T-helper 2 cell (primary cell): ENCODE measurements around the gene ABCG2.
"Not testable (repeated sequence)": the region's sequence is repeated elsewhere in the genome, so short reads cannot be mapped to it uniquely, and the experiment has no call there.

ENCODE experiments used
- DNase-seq, 5 experiments: peaks; one replicate each; pipeline versions ENCODE4 v3.0.0 to v3.0.0-alpha.2; 2012 to 2022

The ABCG2 gene

DNA sequence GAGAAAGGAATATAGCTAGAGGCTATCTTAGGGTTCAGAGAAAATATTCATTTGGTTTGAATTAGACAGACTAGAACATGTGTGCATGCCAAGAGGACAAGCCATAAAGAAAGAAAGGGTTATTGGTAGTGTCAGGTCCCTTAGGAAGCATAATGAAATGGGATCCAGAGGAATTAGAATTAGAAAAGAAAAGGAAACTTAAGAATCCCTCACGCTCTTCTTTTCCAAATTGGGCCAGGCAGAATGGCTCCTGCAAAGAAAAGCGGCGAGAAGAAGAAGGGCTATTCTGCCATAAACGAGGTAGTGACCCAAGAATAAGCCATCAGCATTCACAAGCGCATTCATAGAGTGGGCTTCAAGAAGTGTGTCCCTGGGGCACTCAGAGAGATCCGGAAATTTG is 4.9 kb upstream of the ABCG2 start:
- DNase-seq = no peak

DNA sequence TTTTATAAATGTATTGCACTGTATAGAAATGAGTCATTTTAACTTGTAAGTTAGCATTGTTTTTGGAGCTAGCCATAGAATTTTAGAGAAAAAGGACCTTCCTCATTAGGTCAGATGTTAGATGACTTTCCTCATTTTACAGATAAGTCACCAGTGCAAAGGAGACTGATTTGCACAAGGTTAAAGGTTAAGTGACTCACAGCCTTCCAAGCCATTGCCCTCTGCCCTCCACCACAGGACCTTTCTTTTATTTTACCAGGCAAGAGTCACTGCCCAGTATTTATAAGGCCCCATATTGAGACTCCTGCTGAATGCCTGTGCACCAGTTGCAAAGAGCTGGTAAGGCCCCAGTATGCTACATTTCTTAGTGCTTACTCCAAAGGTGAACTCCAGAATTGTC is 4.2 kb upstream of the ABCG2 start:
- no peak for DNase-seq

DNA sequence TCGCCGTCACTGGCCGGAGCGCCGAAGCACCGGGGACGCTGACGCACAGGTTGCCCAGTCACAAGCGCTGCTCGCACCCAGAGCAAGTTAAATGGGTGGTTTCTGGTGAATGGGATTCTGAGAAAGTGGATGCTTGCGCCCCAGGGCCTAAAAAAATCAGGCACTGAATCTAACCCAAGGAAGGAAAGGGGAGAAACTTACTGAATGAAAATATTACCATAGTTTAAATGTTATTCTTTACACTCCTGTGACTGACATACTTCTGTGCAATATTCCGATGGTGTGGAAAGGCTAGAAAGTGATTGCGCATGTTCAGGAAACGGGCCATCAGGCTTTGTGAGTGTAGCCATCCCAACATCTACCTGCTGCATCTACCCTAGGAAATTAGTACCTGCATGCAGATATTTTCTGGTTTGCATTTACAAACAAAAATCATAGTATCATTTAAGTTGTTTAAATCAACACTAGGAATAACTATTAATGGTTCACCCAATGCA is 838 bp upstream of the ABCG2 start:
- DNase-seq = no peak

DNA sequence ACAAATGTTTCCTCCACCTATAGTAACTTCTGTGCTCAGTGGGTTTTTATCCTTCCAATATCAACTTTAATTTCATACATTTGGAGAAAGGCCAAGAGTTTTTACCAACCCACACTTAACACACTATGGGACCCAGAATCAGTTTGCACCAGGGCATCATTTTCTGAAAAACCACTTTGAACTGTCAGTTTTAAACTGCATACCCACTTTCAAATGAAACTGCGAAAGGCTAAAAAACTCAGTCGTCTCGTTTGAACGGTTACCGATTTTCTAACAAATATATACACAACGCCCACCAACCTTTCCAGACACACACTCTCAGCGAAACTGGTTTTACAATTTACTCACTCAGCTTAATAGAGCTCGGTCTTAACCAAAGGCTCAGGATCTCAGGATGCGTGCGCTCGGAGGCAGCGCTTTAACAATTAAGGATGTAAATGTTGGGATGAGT is 376 bp downstream of the ABCG2 start:
- no peak for DNase-seq

DNA sequence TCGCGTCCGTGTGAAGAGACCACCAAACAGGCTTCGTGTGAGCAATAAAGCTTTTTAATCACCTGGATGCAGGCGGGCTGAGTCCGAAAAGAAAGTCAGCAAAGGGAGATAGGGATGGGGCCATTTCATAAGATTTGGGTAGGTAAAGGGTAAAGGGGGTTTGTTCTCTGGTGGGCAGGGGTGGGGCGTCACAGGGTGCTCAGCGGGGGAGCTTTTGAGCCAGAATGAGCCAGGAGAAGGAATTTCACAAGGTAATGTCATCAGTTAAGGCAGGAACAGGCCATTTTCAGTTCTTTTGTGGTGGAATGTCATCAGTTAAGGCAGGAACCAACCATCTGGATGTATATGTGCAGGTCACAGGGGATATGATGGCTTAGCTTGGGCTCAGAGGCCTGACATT is 6.1 kb downstream of the ABCG2 start:
- not testable (repeated sequence) for DNase-seq

DNA sequence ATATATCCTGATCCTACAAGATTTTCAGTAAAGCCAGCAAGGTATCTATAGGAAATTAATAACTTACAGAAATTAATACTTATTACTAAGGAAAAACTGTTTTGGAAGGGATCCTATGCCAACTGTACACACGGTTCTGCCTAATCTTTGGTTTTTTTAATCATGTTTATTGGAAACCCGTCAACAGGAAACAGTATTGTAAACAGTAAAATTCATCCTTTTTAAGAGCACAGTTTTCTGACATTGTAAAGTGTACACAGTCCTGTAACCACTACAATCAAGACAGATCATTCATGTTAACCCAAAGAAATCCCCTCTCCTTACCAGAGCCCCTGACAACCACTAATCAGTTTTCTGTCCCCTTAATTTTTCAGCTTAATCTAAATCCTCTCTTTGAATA is 9.9 kb downstream of the ABCG2 start:
- no peak for DNase-seq

DNA sequence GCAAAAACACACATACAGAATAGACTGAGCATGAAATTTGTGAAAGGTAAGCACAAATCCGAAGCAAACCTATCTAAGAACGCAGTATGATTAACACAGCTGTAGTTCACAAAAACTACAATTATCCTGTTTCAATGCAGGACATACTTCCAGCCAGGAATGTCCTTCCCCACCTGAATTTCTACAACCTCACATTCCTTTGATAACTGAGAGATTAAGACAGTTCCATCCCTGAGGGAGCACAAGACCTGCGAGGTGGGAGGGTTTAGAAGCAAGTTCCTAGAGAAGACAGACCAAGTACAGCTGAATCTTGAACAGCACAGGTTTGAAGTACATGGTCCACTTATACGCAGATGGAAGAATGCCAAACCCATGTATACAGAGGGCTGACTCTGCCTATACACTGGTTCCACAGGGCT is 10.6 kb downstream of the ABCG2 start:
- no peak for DNase-seq

DNA sequence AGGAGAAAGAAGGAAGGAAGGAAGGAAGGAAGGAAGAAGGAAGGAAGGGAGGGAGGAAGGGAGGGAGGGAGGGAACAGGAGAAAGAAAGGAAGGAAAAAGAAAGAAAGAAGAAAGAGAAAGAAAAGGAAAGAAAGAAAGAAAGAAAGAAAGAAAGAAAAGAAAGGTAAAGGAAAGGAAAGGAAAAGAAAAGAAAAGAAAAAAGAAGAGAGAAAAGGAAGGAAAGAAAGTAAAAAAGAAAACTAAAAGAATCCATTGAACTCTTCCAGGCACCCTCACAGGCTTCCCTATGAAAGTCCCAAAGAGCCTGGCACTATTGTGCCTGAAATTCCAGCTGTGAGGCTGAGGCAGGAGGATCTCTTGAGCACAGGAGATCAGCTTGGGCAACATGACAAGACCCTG is 11.5 kb downstream of the ABCG2 start:
- DNase-seq = no peak

DNA sequence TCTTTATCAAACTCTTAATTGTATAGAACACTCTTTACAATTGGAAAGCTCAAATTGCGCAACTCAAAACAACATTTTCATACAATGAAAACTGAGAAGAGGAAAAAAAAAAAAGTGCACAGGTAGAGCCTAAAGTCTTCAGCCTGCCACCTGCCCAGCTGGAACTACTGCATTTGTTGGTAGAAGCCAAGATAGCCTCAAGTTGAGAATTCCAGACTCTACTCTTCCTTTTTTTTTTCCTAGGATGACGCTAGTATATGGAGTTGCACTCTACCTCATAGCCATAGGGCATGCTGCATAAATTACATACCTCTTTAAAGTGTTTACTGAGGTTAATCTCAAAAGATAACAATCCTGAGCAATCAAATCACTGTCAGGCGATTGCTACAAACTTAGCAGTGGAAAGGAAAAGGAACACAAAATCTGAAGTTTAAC is 13.6 kb downstream of the ABCG2 start:
- DNase-seq = no peak

DNA sequence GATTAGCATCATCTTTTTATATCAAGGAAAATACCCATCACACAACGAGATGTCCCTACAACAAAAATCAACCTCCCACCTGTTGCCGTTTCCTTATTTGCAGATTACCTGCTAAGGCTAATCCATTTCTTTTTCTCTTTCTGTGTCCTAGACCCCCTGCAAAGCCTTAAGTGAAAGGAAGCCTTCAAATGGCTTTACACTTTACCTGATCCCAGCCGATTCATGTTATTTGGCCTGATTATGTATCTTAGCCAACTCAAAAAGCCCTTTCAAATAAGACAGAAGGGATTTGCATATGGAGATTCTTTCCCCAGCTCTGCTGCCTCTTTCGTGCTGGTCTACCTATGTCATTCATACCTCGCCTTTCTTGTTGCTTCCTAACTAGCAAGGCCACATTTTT is 14.4 kb downstream of the ABCG2 start:
- DNase-seq = no peak

DNA sequence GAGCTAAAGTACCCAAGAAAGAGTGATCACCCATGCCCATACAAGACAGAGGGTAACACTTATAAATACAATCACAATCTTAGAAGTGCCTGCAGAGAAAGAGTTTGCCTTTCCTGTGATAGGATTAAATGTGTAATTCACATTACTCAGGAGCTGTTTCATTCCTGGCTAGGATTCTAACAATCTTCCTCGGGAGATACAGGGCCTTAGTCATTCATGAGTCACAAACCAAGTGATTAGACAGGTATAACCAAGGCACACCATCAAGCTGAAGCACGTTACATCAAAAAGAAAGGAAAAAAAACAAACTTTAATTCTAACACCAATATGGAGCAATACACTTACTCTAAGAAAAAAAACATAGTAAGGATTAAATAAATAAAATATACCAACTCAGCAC is 14.9 kb downstream of the ABCG2 start:
- DNase-seq = no peak

DNA sequence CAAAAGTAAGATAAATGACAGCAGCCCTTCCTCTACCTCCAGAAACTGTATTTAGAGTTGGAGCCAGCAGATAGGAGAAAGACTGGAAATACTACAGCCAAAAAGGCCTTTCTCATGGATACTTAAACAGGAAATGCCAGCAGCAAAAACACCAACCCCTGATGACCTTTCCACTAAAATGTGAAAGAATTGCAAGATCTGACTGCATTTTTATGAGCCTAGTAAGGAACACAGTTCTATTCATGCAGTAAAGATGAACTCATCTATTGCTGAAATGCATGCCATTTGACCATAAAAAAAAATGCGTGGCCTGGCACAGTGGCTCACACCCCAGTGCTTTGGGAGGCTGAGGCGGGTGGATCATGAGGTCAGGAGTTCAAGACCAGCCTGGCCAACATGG is 19.9 kb downstream of the ABCG2 start:
- DNase-seq = no peak

DNA sequence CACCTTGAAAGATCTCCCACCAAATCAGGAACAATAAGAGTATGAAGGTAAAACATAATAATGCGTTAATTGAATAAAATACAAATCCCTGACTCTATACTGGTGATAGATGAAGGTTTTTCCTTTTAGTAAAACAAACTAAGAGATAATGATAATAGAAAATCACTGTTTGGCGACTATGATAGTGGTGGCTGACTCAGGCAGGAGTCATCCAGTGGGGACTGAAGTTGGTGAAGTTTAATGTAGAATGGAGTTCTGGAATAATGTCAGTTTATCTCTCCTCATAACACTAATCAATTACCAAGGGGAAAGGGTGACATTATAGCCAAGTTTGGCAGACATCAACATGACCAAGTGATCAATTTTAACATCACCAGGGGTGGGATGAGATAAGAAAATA is 21.3 kb downstream of the ABCG2 start:
- DNase-seq = no peak

DNA sequence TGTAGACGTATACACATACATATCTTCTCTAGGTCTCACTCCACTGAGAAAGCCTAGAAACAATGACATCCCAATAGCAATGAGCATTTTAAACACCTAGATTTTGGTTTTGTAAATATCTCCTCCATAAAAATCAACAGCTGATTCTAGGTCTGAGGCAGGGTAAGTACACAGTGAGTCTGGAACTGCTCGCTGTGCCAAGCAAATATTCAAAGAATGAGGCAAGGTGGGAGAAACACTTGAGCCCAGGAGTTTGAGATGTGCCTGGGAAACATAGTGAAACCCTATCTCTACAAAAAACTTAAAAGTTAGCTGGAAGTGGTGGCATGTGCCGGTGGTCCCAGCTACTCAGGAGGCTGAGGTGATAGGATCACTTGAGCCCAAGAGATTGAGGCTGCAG is 22.2 kb downstream of the ABCG2 start:
- no peak for DNase-seq

DNA sequence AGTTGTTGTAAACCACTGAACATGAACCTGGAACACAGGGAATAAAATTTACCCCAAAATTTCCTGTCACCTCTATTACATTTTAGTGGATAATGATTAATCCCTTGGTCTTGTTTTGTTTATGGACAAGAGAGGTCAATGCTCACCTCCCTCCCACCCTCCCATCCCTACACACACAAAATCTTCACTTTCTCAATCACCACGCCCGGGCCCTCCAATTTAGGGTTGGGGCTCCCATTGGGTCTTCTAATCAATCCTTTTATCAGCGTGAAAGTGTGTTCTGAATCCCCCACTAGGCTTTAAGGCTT is 23.1 kb downstream of the ABCG2 start:
- no peak for DNase-seq

DNA sequence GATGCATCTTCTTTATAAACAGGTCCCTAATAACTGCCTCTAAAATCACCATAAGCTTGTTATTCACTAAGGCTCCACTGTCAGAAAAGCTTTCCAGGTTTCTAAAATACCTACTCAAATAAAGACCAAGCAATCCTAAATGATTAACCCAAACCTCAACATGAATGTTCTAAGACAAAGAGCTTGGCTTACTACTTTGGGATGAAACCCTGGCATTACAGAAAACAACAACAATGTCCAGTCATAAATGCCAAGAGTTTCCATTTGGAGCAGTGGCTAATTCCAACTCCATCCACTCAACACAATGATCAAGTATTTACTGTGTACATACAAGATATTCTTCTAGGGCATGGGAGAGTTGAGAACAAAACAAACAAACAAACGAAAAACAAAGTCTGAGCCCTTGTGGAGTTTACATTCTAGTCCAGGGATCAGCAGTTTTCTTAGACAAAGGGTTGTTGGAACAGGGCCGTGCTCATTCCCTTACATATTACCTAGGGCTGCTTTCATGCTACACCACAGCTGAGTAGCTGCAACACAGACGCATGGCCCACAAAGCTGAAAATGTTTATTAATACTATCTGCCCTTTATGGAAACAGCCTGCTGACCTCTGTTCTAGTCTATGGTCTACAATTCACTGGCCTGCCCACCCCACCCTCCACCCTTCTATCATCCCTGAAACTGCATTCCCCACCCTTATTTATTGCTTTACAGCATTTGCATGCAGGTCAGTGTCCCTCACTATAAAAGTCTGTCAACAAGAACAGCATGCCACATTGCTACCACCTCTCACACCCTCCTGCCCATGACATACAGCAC is 23.7 kb downstream of the ABCG2 start:
- no peak for DNase-seq

DNA sequence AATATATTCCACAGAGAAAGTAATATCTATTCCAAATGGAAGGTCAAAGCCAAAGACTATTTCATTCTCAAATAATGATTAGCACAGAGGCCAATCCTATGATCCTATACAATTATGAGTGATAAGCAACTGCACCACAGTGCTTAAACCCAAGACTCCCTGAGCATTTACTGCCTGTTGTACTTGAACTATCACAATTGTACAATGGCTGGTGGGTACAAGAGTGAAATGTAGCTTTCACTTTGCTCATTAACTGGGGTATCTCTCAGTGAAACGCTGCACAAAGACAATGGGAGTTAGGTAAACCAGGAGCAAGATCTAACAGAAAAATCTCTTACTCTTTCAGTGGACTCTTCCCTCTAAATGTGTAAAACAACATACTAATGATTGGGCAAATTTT is 24.3 kb downstream of the ABCG2 start:
- no peak for DNase-seq

DNA sequence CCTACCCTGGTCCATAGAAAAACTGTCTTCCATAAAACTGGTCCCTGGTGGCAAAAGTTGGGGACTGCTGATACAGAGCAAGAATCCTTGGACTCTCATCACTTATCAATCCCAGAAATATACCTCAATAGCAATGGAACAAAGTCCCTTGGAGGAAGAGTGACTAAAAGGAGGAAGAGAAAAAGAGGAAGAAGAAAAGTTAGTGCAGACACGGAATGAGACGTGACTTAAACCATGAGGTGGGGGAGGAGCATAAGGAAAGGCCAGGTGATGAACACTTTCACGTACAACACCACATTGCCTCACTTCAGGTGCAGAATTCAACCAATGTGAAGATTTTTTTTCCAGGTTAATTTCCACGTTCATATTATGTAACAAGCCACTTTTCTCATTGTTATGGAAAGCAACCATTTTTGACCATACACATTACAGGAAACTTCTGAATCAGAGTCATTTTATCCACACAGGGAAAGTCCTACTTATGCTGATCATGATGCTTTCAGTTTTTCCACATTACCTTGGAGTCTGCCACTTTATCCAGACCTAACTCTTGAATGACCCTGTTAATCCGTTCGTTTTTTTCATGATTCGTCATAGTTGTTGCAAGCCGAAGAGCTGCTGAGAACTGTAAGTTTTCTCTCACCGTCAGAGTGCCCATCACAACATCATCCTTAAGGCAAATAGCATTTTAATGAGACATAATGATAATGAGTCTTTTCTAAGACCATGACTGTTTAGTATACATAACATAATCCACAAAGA is 27.7 kb downstream of the ABCG2 start:
- no peak for DNase-seq

DNA sequence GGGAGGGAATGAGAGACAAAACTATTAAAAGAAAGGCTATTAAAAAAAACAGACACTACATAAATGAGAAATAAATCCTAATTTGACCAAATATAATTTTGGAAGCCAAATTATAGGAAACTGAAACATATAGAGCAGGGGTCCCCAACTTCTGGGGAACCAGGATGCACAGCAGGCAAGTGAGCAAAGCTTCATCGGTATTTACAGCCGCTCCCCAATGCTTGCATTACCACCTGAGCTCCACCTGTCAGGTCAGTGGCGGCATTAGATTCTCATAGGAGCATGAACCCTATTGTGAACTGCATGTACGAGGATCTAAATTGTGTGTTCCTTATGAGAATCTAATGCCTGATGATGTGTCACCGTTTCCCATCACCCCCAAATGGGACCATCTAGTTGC is 28.4 kb downstream of the ABCG2 start:
- no peak for DNase-seq

DNA sequence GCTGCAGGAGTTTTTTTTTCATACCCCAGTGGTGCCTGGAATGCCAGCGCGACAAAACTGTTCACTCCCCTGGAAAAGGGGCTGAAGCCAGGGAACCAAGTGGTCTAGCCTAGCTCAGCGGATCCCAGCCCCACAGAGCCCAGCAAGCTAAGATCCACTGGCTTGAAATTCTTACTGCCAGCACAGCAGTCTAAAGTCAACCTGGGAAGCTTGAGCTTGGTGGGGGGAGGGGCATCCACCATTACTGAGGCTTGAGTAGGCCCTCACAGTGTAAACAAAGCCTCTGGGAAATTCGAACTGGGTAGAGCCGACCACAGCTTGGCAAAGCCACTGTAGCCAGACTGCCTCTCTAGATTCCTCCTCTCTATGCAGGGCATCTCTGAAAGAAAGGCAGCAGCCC is 36.2 kb downstream of the ABCG2 start:
- not testable (repeated sequence) for DNase-seq

DNA sequence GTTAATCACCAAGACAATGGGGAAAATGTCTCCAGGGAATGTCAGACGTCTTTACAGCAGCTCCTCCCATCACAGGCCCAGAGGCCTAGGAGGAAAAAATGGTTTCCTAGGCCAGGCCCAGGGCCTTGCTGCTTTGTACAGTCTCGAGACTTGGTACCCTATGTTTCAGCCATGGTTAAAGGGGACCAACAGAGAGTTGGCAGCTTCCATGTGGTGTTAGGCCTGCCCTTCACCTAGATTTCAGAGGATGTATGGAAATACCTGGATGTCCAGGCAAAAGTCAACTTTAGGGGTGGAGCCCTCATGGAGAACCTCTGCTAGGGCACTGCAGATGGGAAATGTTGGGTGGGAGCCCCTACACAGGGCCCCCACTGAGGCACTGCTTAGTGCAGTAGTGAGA is 38.5 kb downstream of the ABCG2 start:
- no peak for DNase-seq

DNA sequence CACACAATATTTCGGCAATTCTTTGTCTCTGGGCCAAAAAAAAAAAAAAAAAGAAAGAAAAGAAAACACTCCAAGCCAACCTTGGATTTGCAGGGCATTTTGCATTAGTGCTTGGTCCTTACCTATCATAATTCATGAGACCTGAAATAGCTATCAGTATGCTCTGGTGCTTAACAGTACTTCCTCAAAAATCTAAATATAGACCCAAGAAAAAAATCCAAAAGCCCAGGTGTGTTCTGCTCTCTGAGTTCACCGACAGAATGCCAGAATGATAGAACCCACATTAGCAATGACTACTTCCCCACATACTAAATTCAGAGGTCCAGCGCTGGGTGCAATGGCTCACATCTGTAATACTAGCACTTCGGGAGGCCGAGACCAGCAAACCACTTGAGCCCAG is 42.9 kb downstream of the ABCG2 start:
- no peak for DNase-seq

DNA sequence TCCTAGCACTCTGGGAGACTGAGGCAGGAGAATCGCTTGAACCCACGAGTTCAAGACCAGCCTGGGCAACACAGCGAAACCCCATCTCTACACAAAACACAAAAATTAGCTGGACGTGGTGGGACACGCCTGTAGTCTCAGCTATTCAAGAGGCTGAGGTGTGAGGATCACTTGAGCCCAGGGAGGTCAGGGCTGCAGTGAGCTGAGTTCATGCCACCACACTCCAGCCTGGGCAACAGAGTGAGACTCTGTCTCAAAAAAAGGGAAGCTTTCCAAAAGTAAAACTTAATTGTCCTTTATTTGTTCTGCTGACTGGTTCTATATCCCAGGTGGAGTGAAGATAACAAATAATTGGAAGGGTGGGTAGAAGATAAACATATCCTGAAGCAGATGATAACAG is 45.6 kb downstream of the ABCG2 start:
- no peak for DNase-seq

DNA sequence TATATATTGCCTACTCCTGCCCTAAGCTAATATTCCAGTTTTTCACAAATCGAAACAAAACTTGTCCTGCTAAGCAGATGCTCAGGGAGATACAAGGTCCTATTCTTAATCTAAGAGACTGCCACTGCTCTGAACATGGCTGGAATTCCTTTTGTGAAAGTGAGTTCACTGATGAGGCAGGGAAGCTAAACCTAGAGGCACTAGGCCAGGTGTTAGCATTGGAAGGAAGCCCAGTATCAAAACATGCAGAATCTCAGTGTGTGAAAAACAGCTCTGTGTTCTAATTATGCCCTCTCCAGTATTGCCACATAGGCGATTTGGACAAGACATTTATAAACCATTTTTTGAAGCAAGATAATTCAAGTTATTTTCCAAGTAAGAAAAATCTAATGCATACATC is 47.6 kb downstream of the ABCG2 start:
- DNase-seq = no peak
